Amniotic stem cell (primary cell): ENCODE data around the gene CREBRF.
"Not testable (repeated sequence)": the region's sequence is repeated elsewhere in the genome, so short reads cannot be mapped to it uniquely, and the experiment has no call there.

ENCODE experiments used
- DNase-seq: peaks from one replicate; lab custom pipeline; 2025; lab: John Stamatoyannopoulos, UW

CREBRF gene, protein sequence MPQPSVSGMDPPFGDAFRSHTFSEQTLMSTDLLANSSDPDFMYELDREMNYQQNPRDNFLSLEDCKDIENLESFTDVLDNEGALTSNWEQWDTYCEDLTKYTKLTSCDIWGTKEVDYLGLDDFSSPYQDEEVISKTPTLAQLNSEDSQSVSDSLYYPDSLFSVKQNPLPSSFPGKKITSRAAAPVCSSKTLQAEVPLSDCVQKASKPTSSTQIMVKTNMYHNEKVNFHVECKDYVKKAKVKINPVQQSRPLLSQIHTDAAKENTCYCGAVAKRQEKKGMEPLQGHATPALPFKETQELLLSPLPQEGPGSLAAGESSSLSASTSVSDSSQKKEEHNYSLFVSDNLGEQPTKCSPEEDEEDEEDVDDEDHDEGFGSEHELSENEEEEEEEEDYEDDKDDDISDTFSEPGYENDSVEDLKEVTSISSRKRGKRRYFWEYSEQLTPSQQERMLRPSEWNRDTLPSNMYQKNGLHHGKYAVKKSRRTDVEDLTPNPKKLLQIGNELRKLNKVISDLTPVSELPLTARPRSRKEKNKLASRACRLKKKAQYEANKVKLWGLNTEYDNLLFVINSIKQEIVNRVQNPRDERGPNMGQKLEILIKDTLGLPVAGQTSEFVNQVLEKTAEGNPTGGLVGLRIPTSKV

DNA sequence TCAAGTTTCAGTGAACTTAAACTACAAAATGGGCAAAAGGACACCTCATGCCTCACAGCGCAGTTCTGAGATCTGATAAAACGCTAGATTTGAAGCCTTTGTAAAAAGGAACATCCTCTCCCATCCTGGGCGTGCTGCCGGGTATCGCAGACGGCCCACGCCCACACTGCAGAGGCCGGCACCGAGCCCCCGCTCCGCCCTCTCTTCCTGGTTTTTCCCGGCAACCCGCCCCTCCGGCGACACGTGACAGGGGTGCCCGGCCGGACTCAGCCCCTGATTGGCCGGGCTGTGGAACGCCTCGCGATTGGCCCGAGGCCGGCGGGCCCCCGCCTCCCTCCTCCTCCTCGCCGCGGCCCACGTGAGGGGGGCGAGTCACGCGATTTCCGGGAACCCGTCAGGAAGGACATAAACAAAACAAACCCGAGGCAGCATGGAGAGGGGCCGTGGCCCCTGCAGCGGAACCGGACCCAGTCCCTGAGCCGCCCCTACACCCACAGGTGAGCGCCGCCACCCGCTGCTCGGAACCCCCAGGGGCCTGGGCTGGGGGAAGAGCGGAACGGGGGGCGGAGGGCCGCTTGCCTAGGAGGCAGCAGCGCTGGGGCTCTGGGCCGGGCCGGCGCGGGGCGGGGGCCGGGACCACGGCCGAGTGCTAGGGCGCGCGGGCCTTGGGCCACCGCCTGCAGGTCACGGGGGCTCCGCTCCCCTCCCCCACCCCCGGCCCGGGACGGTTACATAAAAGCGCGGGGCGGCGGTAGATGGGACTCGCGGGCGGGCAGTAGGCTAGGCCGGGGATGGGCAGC, at the start of gene CREBRF:
CREBRF (plus strand) TSS at position 370 of the 800 bp plus-strand sequence. CDS start 24,424 bp downstream, outside the sequence.
- peak; percentile 95 for DNase-seq

DNA sequence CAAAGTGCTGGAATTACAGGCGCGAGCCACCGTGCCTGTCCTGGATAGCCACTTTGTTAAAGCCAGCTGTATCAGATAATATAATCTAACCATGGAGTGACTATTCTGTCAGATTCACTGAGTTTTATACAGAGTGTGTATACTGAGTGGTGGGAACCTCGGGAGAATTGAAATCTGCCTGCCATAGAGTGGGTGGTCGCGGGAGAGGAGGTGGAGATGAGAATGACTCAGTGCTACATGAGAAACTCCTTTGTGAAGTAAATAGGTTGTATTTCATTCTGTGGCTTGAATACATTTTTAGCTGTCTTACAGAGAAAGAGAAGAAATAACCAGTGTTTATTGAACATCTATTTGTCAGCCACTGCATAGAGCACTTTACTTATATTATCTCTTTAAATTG, 46.1 kb upstream of the CREBRF start:
- no peak for DNase-seq

GRCh38 chr5:173010547-173011464, 45.3 kb upstream of the CREBRF start:
- DNase-seq, result no peak

DNA sequence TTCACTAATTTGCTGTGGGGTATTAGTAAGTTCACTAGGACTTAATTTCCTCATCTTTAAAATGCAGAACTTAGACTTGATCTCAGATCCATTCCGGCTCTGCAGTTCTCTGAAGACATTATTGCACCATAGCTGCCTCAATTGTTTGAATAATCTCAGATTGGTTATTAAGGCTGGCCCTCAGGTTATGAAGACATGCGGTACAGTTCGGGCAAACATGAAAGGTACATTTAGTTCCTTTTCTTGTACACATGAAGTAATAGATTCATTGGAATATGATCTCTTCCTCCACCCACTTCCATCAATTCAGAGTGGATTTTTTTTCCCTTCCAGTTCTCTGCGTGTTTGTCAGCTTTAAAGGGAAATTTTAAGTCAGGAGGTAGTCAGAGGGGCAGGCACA, 44.6 kb upstream of the CREBRF start:
- DNase-seq, result no peak

GRCh38 chr5:173012882-173013281, 43.3 kb upstream of the CREBRF start:
- no peak for DNase-seq

DNA sequence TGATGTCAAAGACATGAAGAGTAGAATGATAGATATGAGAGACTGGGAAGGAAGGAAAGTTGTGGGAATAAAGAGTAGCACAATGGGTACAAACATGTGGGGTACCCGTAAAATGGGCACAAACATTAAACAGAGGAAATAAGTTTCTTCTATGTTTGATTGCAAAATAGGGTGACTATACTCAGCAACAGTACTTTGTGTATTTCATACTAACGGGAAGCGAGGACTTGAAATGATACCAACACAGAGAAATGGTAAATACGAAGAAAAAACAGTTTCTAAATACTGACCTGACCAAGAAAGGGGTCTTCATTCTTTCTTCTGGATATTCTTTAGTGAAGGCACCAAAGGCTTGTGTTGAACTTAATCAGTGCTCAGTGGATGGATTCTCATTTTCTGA, 41.5 kb upstream of the CREBRF start:
- DNase-seq, result no peak

GRCh38 chr5:173015192-173015591, 41.0 kb upstream of the CREBRF start:
- DNase-seq, result no peak

DNA sequence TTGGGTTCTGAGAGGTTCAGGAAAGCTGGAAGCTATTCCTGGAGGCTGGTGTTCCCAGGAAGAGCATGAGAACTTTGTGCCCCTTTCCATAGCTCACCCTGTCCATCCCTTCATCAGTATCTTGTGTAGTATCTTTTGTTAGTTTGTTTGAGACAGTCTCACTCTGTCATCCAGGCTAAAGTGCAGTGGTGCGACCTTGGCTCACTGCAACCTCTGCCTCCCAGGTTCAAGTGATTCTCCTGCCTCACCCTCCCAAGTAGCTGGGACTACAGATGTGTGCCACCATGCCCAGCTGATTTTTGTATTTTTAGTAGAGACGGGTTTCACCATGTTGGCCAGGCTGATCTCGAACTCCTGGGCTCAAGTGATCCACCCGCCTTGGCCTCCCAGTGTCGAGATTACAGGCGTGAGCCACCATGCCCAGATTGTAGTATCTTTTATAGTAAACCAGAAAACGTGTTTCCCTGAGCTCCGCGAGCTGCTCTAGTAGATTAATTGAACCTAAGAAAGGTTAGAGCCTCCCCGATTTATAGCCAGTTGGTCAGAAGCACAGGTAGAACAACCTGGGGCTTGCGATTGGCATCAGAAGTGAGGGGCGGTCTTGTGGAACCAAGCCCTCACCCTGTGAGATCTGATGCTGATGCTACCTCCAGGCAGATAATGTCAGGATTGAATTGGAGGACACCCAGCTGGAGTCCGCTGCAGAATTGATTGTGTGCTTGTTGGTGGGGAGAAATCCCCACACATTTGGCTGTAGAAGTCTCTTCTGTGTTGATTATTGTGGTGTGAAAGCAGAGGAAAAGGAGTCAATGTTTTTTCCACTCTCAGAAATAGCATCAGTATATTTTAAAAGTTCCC, 40.3 kb upstream of the CREBRF start:
- no peak for DNase-seq

GRCh38 chr5:173016598-173017046, 39.5 kb upstream of the CREBRF start:
- peak; percentile 61 for DNase-seq

DNA sequence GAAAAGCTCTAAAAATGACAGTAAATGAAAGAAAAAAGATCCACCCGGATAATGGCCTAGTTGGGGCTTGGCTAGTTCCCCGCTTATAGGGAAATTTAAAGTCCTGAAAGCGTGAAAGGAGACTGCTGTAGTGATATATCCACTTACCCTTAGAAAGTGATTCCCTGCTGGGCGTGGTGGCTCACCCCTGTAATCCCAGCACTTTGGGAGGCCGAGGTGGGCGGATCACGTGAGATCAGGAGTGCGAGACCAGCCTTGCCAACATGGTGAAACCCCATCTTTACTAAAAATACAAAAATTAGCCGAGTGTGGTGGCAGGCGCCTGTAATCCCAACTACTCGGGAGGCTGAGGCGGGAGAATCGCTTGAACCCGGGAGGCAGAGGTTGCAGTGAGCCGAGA, 39.1 kb upstream of the CREBRF start:
- not testable (repeated sequence) for DNase-seq

- no peak for DNase-seq
These were observed 37.8 kb upstream of the CREBRF start for GRCh38 chr5:173018358-173018757.

DNA sequence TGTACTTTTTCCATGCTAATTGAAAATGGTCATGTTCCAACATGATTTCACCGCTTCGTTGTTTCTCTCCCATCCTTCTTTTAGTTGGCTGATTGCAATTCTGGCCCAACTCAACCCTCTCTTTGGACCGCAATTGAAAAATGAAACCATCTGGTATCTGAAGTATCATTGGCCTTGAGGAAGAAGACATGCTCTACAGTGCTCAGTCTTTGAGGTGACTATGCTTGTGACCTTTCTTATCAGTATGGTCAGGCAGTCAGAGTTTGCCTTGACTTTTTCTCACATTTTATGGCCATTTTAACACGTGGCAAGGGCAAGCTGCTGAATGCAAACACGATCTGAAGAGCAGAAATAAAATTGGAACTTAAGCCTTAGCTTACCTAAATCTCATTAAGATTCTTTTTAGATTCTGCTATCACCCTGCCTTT, 36.0 kb upstream of the CREBRF start:
- no peak for DNase-seq

DNA sequence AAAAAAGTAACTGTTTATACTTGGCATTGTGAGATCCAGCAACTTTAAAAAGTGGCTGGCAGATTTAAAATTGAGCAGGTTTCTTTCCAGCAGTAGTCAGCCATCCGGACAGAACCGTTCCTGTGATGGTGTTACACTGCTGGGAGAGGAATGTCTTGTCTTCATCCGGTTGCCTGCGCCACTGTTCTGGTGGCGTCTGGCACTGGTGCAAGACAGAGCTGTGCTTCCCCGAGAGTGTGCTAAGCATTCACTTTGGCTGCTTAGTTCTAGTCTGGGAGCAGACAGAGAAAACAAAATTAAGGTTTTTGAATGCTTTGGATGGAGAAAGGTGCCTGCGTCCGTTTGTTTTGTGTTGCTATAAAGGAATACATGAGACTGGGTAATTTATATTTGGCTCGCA, 35.5 kb upstream of the CREBRF start:
- DNase-seq, result no peak

GRCh38 chr5:173025651-173026050, 30.5 kb upstream of the CREBRF start:
- DNase-seq, result no peak

DNA sequence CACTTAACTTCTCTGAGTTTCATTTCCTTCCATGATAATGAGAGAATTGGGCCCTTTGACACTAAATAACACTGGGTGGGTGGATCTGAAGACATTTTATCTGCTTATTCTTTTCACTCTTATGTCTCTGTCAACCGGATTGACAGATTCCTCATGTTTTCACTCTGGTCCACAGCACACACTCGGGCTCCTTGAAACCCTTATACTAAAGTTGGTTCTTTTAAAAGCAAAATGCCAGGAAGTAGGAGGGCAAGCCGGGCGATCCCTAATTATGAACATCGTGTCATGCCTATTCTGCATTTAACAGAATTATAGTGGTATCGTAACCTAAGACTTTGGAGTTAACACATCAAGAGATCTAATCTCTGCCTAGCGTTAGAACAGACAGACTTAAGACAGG, 28.2 kb upstream of the CREBRF start:
- no peak for DNase-seq

- DNase-seq, result no peak
These were observed 27.3 kb upstream of the CREBRF start for GRCh38 chr5:173028811-173029327.

- no peak for DNase-seq
These were observed 26.6 kb upstream of the CREBRF start for GRCh38 chr5:173029499-173029921.

- DNase-seq, result not testable (repeated sequence)
These were observed 24.1 kb upstream of the CREBRF start for GRCh38 chr5:173032096-173032495.

GRCh38 chr5:173032730-173033129, 23.4 kb upstream of the CREBRF start:
- DNase-seq, result no peak

- no peak for DNase-seq
These were observed 22.2 kb upstream of the CREBRF start for GRCh38 chr5:173033923-173034322.
